ENCODE measurements around the gene SERPINA5.

The SERPINA5 gene, protein sequence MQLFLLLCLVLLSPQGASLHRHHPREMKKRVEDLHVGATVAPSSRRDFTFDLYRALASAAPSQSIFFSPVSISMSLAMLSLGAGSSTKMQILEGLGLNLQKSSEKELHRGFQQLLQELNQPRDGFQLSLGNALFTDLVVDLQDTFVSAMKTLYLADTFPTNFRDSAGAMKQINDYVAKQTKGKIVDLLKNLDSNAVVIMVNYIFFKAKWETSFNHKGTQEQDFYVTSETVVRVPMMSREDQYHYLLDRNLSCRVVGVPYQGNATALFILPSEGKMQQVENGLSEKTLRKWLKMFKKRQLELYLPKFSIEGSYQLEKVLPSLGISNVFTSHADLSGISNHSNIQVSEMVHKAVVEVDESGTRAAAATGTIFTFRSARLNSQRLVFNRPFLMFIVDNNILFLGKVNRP

DNA sequence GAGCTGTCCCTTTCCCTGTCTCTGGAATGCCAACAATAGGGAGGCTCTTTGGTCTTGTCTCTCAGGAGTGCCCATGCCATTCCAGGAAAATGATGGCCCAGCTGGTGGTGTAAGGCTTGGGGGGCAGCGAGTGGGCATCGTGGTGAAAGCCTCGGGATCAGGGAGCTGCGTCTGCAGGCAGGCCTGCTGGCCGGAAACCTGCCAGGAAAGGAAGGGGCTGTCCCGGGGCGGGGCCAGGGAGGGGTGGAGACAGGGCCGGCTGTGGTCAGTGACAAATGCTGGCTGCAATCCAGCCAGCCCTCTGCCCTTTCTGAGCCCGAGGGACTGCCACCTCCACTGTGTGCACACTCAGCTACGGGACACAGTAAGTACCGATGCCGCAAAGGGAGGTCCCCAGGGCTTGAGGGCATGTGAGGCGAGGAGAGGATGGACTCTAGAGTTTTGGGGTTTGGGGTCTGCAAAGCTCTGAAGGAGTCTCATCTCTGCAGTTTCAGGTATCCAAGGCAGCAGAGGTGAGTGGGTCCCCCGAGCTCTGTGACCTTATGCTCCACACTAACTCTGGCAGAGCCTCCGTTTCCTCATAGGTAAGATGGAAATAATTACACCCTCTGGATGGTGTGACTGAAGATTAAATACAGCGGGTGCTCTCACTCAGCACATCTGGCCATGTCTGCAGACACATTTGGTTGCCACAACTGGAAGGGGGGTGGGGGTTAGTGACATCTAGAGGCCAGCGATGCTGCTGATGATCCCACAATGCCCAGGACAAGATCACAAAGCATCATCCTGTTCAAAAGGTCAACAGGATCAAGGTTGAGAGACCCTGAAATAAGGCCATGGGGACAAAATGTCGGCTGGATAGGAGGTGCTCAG lies at the start of gene SERPINA5:
Gene SERPINA5 (plus strand): TSS at position 300 of the 873 bp plus-strand sequence. CDS start 5,937 bp downstream, outside the sequence.
- no peak for DNase-seq (ENCODE audit: low spot score)

DNA sequence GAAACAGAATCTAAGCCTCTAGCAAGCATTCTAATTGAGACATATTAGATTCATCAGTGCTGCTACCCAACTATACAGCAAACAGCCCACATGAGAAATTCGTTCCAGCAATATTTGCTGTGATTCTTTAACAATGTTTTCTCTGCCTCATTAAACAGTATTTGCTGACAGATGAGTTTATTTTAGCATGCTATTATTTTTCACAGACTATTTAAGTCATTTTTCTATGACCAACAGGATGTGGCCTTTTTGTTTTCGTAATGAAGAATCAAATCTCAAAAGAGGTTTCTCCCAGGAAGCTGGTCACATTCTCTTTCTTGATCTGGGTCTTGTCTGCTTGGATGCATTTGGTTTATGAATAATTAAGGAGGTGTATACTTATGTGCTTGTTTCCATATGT lies 48.8 kb upstream of the SERPINA5 start:
- DNase-seq (ENCODE audit: low spot score): no peak

- DNase-seq (ENCODE audit: low spot score): no peak
Measured at GRCh38 chr14:94535506-94535905, 45.7 kb upstream of the SERPINA5 start.

DNA sequence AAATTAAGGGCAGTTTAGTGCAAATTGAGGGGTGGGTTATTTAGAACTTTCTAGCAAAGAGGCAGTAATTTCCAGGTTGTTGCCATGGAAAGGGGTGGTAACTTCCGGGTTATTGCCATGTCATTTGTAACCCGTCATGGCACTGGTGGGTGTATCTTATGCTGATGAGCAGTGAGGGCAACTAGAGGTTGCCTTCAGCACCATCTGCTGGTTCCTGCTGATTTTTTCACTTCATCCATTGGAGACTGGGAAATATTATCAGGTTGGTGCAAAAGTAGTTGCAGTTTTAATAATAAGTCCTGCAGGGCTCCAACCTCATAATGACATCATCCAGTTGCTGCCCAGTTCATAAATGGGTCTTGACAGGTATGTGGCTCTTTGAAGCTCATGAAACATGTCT lies 44.4 kb upstream of the SERPINA5 start:
- no peak for DNase-seq (ENCODE audit: low spot score)

- no peak for DNase-seq (ENCODE audit: low spot score)
Measured at GRCh38 chr14:94538070-94538740, 43.0 kb upstream of the SERPINA5 start.

- DNase-seq (ENCODE audit: low spot score): no peak
Measured at GRCh38 chr14:94539181-94539580, 42.0 kb upstream of the SERPINA5 start.

DNA sequence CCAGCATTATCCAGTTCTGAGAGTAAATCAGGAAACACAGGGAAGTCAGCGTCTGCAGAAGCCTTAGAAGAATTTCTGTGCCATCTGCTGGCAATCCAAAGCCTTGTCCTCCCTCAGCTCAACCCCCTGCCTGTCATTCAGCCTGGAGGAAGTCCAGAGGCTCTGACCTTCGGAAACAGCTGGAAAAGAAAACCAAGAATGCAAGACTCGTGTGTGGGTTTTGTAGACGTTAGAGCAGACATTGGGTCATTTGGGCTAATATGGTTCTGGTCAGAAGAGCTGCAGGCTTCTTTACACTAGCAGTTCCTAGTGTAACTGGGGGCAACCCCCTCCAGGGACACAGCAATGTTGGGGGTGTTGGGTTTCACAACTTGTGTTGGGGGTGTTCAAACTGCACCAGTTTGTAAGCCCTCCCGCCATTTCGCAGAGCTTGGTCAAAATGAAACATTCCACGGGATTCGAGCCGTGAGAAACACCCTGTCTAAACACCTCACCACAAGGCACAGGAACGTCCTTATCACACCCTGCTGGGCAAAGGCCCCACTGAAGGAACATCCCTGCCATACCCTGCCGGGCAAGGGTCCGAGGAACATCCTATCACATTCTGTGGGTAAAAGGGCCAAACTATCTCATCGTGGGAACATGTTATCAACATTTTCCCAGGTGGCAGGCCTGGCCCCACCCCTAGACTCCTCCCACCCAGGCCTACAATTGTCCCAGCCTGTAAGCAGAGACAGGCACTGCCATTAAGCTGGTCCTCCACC lies 41.0 kb upstream of the SERPINA5 start:
- DNase-seq (ENCODE audit: low spot score): no peak

- DNase-seq (ENCODE audit: low spot score): no peak
Measured at GRCh38 chr14:94541234-94541975, 39.8 kb upstream of the SERPINA5 start.

GRCh38 chr14:94542111-94542810 lies 39.0 kb upstream of the SERPINA5 start:
- no peak for DNase-seq (ENCODE audit: low spot score)

DNA sequence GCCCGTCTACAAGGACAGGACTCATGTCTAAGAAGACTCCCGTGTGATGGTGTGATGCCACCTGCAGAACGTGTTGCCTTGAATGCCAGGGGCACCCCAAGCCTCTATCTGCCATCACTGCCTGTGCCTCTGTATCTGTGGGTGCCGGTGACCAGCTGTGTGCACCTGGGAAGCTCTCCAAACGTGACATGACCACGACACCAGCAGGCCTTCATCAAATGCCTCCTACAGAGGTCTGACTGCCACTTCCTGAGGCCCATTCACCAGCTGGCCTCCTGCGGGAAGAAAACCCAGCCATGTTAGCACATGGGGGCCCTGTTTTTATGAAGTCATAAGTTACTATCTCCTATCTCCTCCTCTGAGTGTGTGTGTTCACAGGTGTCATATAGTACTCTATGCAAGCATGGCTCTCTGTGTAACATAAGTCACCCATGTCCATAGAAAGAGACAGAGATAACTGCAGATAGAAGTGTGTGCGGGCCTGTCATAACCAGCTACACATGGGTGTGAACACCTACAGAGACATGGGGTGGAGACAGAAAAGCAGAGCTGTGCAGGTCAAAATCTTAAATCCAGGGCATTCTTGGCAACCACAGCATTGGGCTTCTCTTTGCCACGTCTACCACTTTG lies 38.3 kb upstream of the SERPINA5 start:
- no peak for DNase-seq (ENCODE audit: low spot score)

- DNase-seq (ENCODE audit: low spot score): no peak
Measured at GRCh38 chr14:94543449-94544124, 37.6 kb upstream of the SERPINA5 start.

- DNase-seq (ENCODE audit: low spot score): no peak
Measured at GRCh38 chr14:94544726-94545125, 36.5 kb upstream of the SERPINA5 start.

- DNase-seq (ENCODE audit: low spot score): no peak
Measured at GRCh38 chr14:94545131-94545841, 35.9 kb upstream of the SERPINA5 start.

GRCh38 chr14:94547151-94547680 lies 34.0 kb upstream of the SERPINA5 start:
- DNase-seq (ENCODE audit: low spot score): no peak

DNA sequence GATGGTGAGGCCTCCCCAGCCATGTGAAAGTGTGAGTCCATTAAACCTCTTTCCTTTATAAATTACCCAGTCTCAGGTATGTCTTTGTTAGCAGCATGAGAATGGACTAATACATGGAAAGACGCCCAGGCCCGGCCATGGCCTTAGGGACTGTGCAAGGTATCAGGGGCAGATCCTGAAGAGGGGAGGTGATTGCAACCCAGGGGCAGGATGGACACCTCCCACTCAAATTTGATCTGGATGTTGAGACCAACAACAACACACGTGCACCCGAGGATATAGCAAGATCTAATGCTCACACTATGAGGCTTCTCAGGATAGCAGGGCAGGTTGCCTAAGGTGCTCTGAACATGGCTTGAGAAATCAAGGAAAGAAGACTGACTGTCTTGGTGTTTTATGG lies 33.5 kb upstream of the SERPINA5 start:
- DNase-seq (ENCODE audit: low spot score): no peak

- DNase-seq (ENCODE audit: low spot score): no peak
Measured at GRCh38 chr14:94548131-94548998, 32.9 kb upstream of the SERPINA5 start.
